IMR-90 (cell line): ENCODE results near the gene UGT8. TPM values are rescaled to one million over a fixed set of nuclear protein-coding genes. Genes with fewer than 3 reads are reported as not detected.

Experiments
- ATAC-seq: fragments of 200-7000 bp; cut with Tn5 transposase; 2 replicates; pipeline ENCODE4 v1.9.1; 2020; ENCODE audit warnings: low read depth, mild to moderate bottlenecking, moderate library complexity
- BruUV-seq: library from RNA; stranded (reverse); fragments of 400-500 nt; replicated peaks from 2 replicates; lab custom pipeline; 2021; lab: Mats Ljungman, UMichigan
- CTCF ChIA-PET: fragments of 300-600 bp; formaldehyde crosslinking; extraction: SDS; loops from one replicate; lab custom pipeline; 2021; ENCODE audit warnings: antibody characterized with exemption; lab: Yijun Ruan, JAX
- POLR2A ChIA-PET: fragments of 300-600 bp; sonication (Branson Sonifier 250); formaldehyde crosslinking; loops from one replicate; lab custom pipeline; 2022; ENCODE audit warnings: antibody characterized with exemption; ENCODE audit not compliant: unreplicated experiment; lab: Charles Lee
- DNase-seq: peaks from one replicate; pipeline ENCODE4 v3.0.0; 2013
- H2AFZ ChIP-seq: replicated peaks from 2 replicates; pipeline ENCODE3; 2013; ENCODE audit warnings: low read length, mild to moderate bottlenecking; ENCODE audit not compliant: poor library complexity
- H2AK5ac ChIP-seq: 2 replicates; pipeline ENCODE4 v1.6.1; 2013; ENCODE audit warnings: low read depth, low read length, inconsistent platforms
- H2AK9ac ChIP-seq: replicated peaks from 2 replicates; pipeline ENCODE3; 2013; ENCODE audit warnings: mild to moderate bottlenecking, low read depth, low read length, moderate library complexity; ENCODE audit not compliant: poor library complexity
- H2BK120ac ChIP-seq: 2 replicates; pipeline ENCODE4 v1.6.1; 2013; ENCODE audit warnings: low read depth, low read length, inconsistent platforms
- H2BK15ac ChIP-seq: 3 replicates; pipeline ENCODE4 v1.6.1; 2013; ENCODE audit warnings: low read depth, low read length, inconsistent platforms
- H2BK20ac ChIP-seq: 2 replicates; pipeline ENCODE4 v1.6.1; 2013; ENCODE audit warnings: low read depth, mild to moderate bottlenecking, inconsistent platforms, low read length, moderate library complexity
- H2BK5ac ChIP-seq: 2 replicates; pipeline ENCODE4 v1.6.1; 2013; ENCODE audit warnings: mild to moderate bottlenecking, low read depth, low read length, inconsistent platforms; ENCODE audit not compliant: poor library complexity, severe bottlenecking
- H3K14ac ChIP-seq: replicated peaks from 2 replicates; pipeline ENCODE4 v1.6.1; 2013; ENCODE audit warnings: low read depth, low read length, inconsistent platforms
- H3K18ac ChIP-seq: 2 replicates; pipeline ENCODE4 v1.6.1; 2013; ENCODE audit warnings: low read depth, low read length, control low read depth
- H3K23ac ChIP-seq: 2 replicates; pipeline ENCODE4 v1.6.1; 2013; ENCODE audit warnings: low read depth, low read length, inconsistent platforms
- H3K27ac ChIP-seq: 2 replicates; pipeline ENCODE4 v1.5.1; 2013; ENCODE audit warnings: mild to moderate bottlenecking, control low read depth, low read length; ENCODE audit not compliant: insufficient read depth
- H3K27me3 ChIP-seq: 2 replicates; pipeline ENCODE4 v1.6.1; 2013; ENCODE audit warnings: low read length; ENCODE audit not compliant: control insufficient read depth, insufficient read depth
- H3K36me3 ChIP-seq: 2 replicates; pipeline ENCODE4 v1.6.1; 2013; ENCODE audit warnings: low read length, mixed read lengths; ENCODE audit not compliant: control insufficient read depth, insufficient read depth
- H3K4ac ChIP-seq: 2 replicates; pipeline ENCODE4 v1.6.1; 2013; ENCODE audit warnings: low read depth, low read length, inconsistent platforms
- H3K4me1 ChIP-seq: 2 replicates; pipeline ENCODE4 v1.6.1; 2013; ENCODE audit warnings: low read length, mixed read lengths; ENCODE audit not compliant: control insufficient read depth, insufficient read depth
- H3K4me2 ChIP-seq: 2 replicates; pipeline ENCODE4 v1.6.1; 2013; ENCODE audit warnings: low read depth, mild to moderate bottlenecking, control low read depth, low read length, moderate library complexity
- H3K4me3 ChIP-seq: 2 replicates; pipeline ENCODE4 v1.5.1; 2013; ENCODE audit warnings: low read depth, mild to moderate bottlenecking, control low read depth, low read length, moderate library complexity; ENCODE audit not compliant: insufficient read depth
- H3K56ac ChIP-seq: 2 replicates; pipeline ENCODE4 v1.6.1; 2013; ENCODE audit warnings: low read length, inconsistent platforms; ENCODE audit not compliant: insufficient read depth; ENCODE audit errors: extremely low read depth
- H3K79me1 ChIP-seq, 2 experiments: 2 replicates each; pipeline ENCODE4 v1.6.1; 2013; ENCODE audit warnings: low read length in 2 of 2, inconsistent platforms in 1 of 2, low read depth in 1 of 2
- H3K9ac ChIP-seq: 2 replicates; pipeline ENCODE4 v1.6.1; 2013; ENCODE audit warnings: low read depth, low read length, control low read depth
- H3K9me1 ChIP-seq: 2 replicates; pipeline ENCODE4 v1.6.1; 2013; ENCODE audit warnings: low read length, inconsistent platforms; ENCODE audit not compliant: insufficient read depth
- H3K9me3 ChIP-seq: 2 replicates; pipeline ENCODE4 v1.6.1; 2013; ENCODE audit warnings: low read length; ENCODE audit not compliant: control insufficient read depth, insufficient read depth
- H4K20me1 ChIP-seq: 2 replicates; pipeline ENCODE4 v1.6.1; 2013; ENCODE audit warnings: low read length, inconsistent platforms; ENCODE audit not compliant: insufficient read depth
- H4K5ac ChIP-seq: 2 replicates; pipeline ENCODE4 v1.6.1; 2013; ENCODE audit warnings: mild to moderate bottlenecking, low read depth, low read length, control low read depth
- H4K8ac ChIP-seq, 2 experiments: 2 replicates each; pipeline ENCODE4 v1.6.1; 2013; ENCODE audit warnings: low read depth in 2 of 2, low read length in 2 of 2, control low read depth in 1 of 2, inconsistent platforms in 1 of 2
- H4K91ac ChIP-seq: 2 replicates; pipeline ENCODE4 v1.6.1; 2013; ENCODE audit warnings: low read depth, low read length, inconsistent platforms; ENCODE audit not compliant: insufficient read depth
- BHLHE40 ChIP-seq: fragments of 150-350 bp; IDR thresholded peaks from 2 replicates; pipeline ENCODE4 v1.6.1; 2016; ENCODE audit warnings: mild to moderate bottlenecking, low read depth, low read length
- CEBPB ChIP-seq: IDR thresholded peaks from 2 replicates; pipeline ENCODE4 v1.6.1; 2012; ENCODE audit warnings: low read depth, low read length, improper control_type of control experiment
- FOS ChIP-seq: fragments of 150-350 bp; IDR thresholded peaks from 2 replicates; pipeline ENCODE4 v1.6.1; 2016; ENCODE audit warnings: low read depth, low read length
- MAFK ChIP-seq: IDR thresholded peaks from 2 replicates; pipeline ENCODE4 v1.6.1; 2012; ENCODE audit warnings: low read depth, low read length, improper control_type of control experiment
- MAZ ChIP-seq: IDR thresholded peaks from 2 replicates; pipeline ENCODE4 v1.6.1; 2012; ENCODE audit warnings: low read depth, mild to moderate bottlenecking, low read length, improper control_type of control experiment, moderate library complexity, borderline replicate concordance
- MXI1 ChIP-seq: IDR thresholded peaks from 2 replicates; pipeline ENCODE4 v1.6.1; 2012; ENCODE audit warnings: low read depth, mild to moderate bottlenecking, low read length, moderate library complexity, borderline replicate concordance
- NFE2L2 ChIP-seq: fragments of 150-350 bp; IDR thresholded peaks from 2 replicates; pipeline ENCODE4 v1.6.1; 2016; ENCODE audit warnings: low read depth, mild to moderate bottlenecking, low read length
- POLR2A ChIP-seq: IDR thresholded peaks from 2 replicates; pipeline ENCODE4 v1.6.1; 2012; ENCODE audit warnings: mild to moderate bottlenecking, low read depth, low read length
- RAD21 ChIP-seq: IDR thresholded peaks from 2 replicates; pipeline ENCODE4 v1.6.1; 2012; ENCODE audit warnings: low read length, improper control_type of control experiment
- RCOR1 ChIP-seq: IDR thresholded peaks from 2 replicates; pipeline ENCODE4 v1.6.1; 2012; ENCODE audit warnings: mild to moderate bottlenecking, low read length, improper control_type of control experiment; ENCODE audit not compliant: insufficient replicate concordance
- RFX5 ChIP-seq: IDR thresholded peaks from 2 replicates; pipeline ENCODE4 v1.8.0; 2012; ENCODE audit warnings: low read depth, mild to moderate bottlenecking, low read length, moderate library complexity
- SMC3 ChIP-seq: fragments of 150-350 bp; IDR thresholded peaks from 2 replicates; pipeline ENCODE4 v1.6.1; 2016; ENCODE audit warnings: low read depth, mild to moderate bottlenecking, antibody characterized with exemption, low read length, moderate library complexity
- WGBS, 2 experiments: methylation state at CpG; one replicate each; pipeline versions ENCODE4 v1.1.5 to v1.1.7; 2013; ENCODE audit warnings: missing lambda C conversion rate in 2 of 2; ENCODE audit not compliant: insufficient read length in 1 of 2; ENCODE audit errors: extremely low coverage in 2 of 2; 5-methylcytosine and 5-hydroxymethylcytosine counted together
- dilution Hi-C: fragments of 300-500 bp; cut with HindIII; formaldehyde crosslinking; loops from one replicate; pipeline ENCODE4 v1.14.3; 2018; ENCODE audit warnings: low sequenced_read_pairs; ENCODE audit not compliant: unreplicated experiment
- in situ Hi-C: fragments of 300-500 bp; cut with MboI; formaldehyde crosslinking; loops from 3 replicates; pipeline ENCODE4 v1.14.3; 2019; ENCODE audit warnings: low sequenced_read_pairs, inconsistent platforms, mixed read lengths
- intact Hi-C: fragments of 100-400 bp; cut with micrococcal nuclease; formaldehyde crosslinking; loops from 2 replicates; pipeline ENCODE4 v1.10.0; 2022
- polyA plus RNA-seq, 3 experiments: library from polyadenylated mRNA; depleted of rRNA; stranded (reverse); fragments of >200 nt; gene quantifications; 2 replicates each; pipeline ENCODE4 v1.2.3, GENCODE V29; 2012; ENCODE audit warnings: low replicate concordance in 1 of 3
- total RNA-seq: library from RNA; depleted of rRNA; stranded (reverse); fragments of >200 nt; gene quantifications from 2 replicates; pipeline ENCODE4 v1.2.3, GENCODE V29; 2012
- TF ChIP-seq, protein P1 (sequence below): fragments of 150-350 bp; IDR thresholded peaks from 2 replicates; pipeline ENCODE4 v1.6.1; 2016; ENCODE audit warnings: low read depth, mild to moderate bottlenecking, low read length, moderate library complexity, borderline replicate concordance

The UGT8 gene
- total and polyA plus RNA-seq, 2 of the 4 experiments (the other 2 are of a cell fraction): not detected

DNA sequence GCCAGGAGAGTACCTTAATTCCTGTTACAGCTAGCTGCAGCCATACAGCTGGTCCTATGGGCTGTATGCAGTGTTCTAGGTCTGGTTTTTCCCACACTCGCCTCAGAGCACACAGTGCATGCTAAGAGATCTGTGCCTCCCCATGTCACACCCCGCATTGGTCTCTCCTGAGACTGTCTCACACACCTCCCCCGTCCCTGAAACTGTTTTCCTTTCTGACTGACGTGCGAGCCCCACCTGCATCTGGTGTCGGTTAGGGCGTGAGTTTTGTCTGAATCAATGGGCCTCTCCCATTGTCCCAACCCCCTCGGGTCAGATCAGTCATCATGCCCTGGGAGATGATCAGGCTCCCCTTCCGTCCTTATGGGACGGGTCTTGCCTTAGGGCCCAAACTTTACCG, 3.4 kb upstream of the UGT8 start:
- DNase-seq (no peak), ATAC-seq (no peak)
- Histone ChIP-seq H3K18ac (no peak overlapping the region), H3K4me2 (no peak overlapping the region), H3K9ac (no peak overlapping the region), H4K5ac (no peak overlapping the region), H4K20me1 (no peaks in the 10 kb centered on the region), H3K27me3 (peaks cover 24% of the 10 kb centered on the region), H2BK15ac (no peak overlapping the region), H3K27ac (no peak overlapping the region), H4K8ac (no peak overlapping the region), H2BK120ac (no peak overlapping the region), H3K79me1 (no peaks in the 10 kb centered on the region), H4K91ac (no peak overlapping the region), H3K14ac (no peak overlapping the region), H3K56ac (no peak overlapping the region), H2BK5ac (no peak overlapping the region), H3K4ac (no peak overlapping the region), H3K4me3 (no peak overlapping the region), H3K9me1 (no peaks in the 10 kb centered on the region), H2AFZ (no peak overlapping the region), H3K9me3 (no peaks in the 10 kb centered on the region), H2BK20ac (no peak overlapping the region), H2AK9ac (no peak overlapping the region), H3K4me1 (peaks cover 1% of the 10 kb centered on the region; the same call in 1 of the 2 replicates), H2AK5ac (no peak overlapping the region), H3K36me3 (no peaks in the 10 kb centered on the region), H3K23ac (no peak overlapping the region)
- TF ChIP-seq MAZ (no peak), MAFK (no peak), MXI1 (no peak), FOS (no peak), RCOR1 (no peak), RFX5 (no peak), SMC3 (no peak), CEBPB (no peak), RAD21 (no peak), BHLHE40 (no peak), POLR2A (no peak), NFE2L2 (no peak)
- TF ChIP-seq, protein P1, sequence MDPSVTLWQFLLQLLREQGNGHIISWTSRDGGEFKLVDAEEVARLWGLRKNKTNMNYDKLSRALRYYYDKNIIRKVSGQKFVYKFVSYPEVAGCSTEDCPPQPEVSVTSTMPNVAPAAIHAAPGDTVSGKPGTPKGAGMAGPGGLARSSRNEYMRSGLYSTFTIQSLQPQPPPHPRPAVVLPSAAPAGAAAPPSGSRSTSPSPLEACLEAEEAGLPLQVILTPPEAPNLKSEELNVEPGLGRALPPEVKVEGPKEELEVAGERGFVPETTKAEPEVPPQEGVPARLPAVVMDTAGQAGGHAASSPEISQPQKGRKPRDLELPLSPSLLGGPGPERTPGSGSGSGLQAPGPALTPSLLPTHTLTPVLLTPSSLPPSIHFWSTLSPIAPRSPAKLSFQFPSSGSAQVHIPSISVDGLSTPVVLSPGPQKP: no peak
- in situ Hi-C loops: no loop called here
- CTCF ChIA-PET: no interaction called here
- POLR2A ChIA-PET: no interaction called here
- no TSS peak for BruUV-seq
- dilution Hi-C loops: no loop called here
- 58% methylated on average over 9 of the region's 11 CpGs; no CpG with 5 or more reads in 1 of the 2 experiments for WGBS, 2 experiments
- intact Hi-C loops: no loop called here
